ENCODE measurements around the gene TSGA10IP.
"Not testable (repeated sequence)": the region's sequence is repeated elsewhere in the genome, so short reads cannot be mapped to it uniquely, and the experiment has no call there.

Gene TSGA10IP

DNA sequence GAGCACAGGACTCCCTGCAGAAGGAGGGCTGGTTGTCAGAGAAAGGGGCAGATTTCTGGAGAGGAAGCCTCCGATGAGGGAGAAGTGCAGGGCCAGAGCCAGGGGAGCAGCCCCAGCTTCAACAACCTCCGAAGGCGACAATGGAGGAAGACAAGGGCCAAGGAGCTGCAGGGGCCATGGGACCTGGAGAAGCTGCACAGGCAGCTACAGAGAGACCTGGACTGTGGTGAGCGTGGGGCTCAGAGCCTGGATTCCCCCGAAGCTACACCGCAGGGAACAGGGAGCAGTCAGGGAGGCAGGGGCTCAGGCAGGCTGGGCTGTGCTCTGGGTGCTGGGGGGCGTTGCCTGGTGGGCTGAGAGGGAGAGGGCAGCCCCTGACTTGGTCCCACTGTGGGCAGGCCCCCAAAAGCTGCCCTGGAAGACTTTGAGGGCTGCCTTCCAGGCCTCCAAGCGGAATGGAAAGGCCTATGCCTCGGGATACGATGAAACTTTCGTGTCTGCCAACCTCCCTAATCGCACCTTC is 2.4 kb downstream of the TSGA10IP start:
- DNase-seq = no peak

DNA sequence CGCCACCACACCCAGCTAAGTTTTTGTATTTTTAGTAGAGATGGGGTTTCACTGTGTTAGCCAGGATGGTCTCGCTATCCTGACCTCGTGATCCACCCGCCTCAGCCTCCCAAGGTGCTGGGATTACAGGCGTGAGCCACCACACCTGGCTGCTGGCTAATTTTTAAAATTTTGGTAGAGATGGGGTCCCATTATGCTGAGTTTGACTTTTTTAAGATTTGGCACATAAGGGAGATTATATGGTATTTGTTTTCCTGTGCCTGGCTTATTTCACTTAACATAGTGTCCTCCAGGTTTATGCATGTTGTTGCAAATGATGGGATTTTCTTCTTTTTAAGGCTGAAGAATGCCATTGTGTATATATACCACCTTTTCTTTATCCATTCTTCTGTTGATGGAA is 5.4 kb downstream of the TSGA10IP start:
- DNase-seq = not testable (repeated sequence)

DNA sequence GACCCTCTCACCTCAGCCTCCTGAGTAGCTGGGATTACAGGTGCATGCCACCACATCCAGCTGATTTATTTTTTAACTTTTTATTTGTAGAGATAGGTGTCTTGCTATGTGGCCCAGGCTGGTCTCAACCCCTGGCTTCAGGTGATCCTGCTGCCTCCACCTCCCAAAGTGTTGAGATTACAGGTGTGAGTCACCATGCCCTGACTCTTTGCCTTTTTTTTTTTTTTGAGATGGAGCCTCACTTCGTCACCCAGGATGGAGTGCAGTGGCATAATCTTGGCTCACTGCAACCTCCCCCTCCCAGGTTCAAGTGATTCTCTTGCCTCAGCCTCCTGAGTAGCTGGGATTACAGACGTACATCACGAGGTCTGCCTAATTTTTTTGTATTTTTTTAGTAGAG is 6.4 kb downstream of the TSGA10IP start:
- not testable (repeated sequence) for DNase-seq

DNA sequence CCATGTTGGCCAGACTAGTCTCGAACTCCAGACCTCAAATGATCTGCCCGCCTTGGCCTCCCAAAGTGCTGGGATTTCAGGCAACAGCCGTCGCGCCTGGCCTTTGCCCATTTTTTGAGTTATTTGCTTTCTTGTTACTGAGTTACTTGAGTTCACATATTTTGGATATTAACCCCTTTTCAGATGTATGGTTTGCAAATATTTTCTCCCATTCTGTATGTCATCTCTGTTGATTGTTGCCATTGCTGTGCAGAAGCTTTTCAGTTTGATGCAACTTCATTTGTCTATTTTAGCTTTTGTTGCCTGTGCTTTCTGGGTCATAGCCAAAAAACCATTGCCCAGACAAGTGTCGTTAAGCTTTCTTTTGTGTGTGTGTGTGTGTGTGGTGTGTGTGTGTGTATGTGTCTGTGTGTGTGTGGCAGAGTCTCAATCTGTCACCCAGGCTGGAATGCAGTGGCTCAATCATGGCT is 6.8 kb downstream of the TSGA10IP start:
- DNase-seq = no peak

DNA sequence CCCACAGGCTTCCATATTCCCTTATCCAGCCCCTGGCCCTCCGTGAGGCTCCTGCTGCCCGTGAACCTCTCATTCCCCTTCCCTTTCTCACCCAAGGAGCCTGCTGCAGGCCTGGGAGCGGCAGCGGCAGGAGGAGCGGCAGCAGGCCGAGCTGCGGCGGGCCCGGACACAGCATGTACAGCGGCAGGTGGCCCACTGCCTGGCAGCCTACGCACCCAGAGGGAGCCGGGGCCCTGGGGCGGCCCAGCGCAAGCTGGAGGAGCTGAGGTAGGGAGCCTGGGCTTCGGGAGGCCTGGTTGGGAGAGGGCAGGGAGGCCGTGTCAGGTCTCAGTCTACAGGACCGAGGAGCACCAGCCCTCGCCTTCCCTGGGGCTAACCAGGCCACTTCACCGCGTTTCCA is 8.2 kb downstream of the TSGA10IP start:
- DNase-seq = no peak

DNA sequence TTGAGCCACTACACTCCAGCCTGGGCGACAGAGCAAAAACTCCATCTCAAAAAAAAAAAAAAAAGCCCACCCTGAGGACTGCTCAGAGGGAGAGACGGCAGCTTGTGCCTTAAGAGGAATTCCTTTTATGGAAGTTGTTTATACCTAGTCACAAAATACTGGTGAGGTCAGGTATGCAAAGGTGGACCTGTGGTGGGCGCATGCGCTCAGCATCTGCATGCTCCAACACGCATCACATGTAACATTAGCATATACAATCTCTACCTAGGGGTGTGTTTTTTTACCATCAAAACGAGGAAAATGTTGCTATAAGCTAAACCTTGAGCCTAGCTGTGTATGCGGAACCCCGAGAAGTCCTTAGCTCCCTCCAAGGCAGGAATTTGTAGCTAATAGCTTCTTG is 9.5 kb downstream of the TSGA10IP start:
- no peak for DNase-seq

DNA sequence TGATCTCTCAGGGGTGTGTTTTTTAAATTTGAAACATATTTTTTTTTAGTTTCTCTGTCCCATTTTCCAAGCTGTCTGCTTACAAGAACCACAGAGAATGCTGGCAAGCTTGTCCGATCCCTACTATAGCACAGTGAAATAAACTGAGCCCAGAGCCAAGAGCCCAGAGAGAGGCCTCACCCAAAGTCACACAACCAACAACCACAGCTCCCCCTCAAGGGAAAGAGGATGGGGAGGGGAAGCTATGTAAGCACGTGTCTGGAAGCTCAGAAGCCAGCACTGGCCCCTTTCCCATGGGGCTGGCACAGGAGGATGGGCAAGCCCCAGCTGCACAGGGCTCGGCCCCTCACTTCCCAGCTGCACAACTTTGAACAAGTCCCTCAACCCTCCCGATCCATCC is 13.0 kb downstream of the TSGA10IP start:
- DNase-seq = no peak

DNA sequence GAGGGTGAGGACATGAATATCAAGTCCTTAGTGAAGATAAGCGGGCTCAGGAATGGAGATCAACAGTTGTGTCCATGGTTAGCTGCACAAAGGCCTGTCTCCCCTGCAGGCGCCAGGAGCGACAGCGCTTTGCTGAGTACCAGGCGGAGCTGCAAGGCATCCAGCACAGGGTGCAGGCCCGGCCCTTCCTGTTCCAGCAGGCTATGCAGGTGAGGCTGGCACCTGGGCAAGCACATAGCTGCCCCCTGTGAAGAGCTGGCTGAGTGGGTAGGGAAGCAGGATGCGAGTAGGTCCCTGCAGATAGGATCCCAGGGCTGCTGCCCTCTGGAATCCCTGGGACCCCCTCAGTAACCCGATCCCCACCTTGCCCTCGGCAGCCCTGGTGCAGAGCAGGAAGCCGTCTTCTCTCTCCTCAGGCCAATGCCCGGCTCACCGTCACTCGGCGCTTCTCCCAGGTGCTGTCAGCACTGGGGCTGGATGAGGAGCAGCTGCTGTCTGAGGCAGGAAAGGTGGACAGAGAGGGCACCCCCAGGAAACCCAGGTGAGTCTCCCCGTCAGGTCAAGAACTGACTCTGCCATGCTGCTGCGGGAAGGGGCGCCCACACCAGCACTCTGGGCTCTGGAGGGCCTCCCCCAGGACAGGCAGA is 13.6 kb downstream of the TSGA10IP start:
- DNase-seq = no peak

DNA sequence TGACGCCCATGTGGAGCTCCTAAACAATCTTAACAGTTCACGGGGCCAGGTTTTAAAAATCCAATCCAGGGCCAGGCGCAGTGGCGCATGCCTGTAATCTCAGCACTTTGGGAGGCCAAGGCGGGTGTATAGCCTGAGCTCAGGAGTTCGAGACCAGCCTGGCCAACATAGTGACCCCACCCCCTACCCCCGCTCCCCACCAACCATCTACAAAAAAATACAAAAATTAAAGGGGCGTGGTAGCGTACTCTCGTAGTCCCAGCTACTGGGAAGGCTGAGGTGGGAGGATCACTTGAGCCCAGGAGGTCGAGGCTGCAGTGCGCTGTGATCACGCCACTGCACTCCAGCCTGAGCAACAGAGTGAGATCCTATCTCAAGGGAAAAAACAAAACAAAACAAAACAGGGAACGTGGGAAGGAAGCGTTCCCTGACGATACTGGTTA is 15.6 kb downstream of the TSGA10IP start:
- DNase-seq = no peak

DNA sequence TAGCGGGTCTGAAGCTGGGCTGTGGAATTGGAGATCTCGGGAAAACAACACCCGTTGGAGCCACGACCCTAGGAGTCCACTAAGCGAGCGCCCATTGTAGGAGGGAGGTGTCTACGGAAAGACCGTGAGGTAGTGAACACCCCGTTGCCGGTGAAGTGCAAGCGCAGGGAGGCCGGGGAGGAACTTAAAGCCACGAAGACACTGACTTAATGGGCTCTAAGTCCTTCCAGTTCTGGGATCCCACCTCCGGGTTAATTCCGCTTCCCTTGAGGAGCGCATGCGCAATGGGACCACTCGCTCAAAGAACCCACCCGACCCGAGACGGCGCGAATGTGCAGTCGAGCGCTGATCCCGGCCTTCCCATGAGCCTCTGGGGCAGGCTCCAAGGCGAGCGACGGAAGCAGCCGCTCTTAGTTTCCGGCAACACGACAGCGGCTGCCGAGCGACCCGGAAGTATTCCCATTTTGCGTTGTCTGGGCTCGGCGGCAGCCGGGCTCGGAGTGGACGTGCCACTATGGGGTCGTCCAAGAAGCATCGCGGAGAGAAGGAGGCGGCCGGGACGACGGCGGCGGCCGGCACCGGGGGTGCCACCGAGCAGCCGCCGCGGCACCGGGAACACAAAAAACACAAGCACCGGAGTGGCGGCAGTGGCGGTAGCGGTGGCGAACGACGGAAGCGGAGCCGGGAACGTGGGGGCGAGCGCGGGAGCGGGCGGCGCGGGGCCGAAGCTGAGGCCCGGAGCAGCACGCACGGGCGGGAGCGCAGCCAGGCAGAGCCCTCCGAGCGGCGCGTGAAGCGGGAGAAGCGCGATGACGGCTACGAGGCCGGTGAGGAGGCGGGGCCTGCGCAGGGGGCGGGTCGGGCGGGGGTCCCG is 16.2 kb downstream of the TSGA10IP start, which contains the start of gene SART1:
SART1 (plus strand) TSS at position 468 of the 874 bp plus-strand sequence; CDS start at position 515, 47 bp downstream.
- DNase-seq = peak; percentile 97 to 98

DNA sequence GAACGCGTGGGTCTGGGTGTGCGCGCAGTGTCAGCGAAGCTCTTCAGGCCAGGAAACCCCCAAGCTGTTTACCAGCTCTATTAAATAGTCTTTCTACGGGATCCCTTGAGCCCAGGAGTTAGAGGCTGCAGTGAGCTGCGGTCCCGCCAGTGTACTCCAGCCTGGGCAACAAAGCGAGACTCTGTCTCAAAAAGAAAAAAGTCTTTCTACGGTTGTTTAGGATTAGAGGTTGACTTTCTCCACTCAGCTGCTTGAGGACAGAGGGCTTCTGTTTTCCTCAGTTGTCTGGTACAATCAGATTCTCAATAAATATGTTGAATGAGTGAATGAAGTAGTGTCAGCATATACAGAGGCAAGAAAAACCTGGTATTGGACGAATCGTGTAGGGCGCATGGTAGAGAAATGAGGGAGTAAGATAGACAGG is 16.9 kb downstream of the TSGA10IP start:
- peak; percentile 59 to 61 for DNase-seq

DNA sequence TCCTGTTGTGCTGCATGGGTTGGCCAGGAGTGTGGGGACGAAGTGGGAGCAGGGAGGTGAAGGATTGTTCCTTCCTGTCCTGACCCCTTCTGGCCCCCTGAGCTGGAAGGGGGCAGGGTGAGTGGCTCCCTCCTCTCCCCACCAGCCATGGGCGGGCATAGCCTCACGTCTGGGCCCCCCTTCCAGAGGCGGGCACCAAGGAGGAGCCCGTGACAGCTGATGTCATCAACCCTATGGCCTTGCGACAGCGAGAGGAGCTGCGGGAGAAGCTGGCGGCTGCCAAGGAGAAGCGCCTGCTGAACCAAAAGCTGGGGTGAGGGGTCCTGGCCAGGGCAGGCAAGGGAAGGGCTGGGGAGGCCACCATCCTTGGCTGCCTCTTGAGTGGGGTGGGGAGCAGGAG is 19.6 kb downstream of the TSGA10IP start:
- DNase-seq = no peak

DNA sequence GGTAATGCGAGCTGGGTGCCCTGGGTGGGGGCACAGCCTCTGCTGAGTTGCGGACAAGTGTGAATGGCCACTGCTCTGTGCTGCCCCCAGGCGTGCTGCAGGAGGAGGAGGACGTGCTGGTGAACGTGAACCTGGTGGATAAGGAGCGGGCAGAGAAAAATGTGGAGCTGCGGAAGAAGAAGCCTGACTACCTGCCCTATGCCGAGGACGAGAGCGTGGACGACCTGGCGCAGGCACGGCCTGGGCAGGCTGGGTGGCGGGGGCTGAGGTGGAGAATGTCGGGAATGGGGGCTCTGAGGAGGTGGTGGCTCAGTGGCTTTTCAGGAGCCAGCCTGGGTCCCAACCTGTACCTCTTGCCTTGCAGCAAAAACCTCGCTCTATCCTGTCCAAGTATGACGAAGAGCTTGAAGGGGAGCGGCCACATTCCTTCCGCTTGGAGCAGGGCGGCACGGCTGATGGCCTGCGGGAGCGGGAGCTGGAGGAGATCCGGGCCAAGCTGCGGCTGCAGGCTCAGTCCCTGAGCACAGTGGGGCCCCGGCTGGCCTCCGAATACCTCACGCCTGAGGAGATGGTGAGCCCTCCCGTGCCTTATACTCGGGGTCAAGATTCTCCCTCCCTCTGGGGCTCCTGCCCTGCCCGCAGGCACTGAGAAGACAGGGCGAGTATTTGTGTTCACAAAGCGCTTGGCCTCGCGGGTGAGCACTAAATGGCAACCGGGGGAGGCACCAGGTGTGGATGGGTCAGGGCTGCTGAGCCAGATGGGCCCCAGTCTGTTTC is 20.9 kb downstream of the TSGA10IP start:
- no peak for DNase-seq

DNA sequence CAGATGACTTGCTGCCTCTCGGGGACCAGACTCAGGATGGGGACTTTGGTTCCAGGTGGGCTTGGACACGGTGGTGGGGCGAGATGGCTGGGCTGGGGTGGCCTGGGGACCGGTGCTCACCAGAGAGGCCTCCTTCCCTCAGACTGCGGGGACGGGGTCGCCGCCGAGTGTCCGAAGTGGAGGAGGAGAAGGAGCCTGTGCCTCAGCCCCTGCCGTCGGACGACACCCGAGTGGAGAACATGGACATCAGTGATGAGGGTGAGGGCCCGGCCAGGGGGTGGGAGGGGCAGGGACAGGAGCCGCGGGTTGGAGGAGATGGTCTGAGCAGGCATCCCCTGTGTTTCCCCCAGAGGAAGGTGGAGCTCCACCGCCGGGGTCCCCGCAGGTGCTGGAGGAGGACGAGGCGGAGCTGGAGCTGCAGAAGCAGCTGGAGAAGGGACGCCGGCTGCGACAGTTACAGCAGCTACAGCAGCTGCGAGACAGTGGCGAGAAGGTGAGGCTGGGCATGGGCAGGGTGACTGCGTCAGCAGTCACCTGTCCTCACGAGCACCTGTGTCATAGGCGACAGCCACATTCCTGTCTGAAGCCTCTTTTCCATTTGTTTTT is 22.2 kb downstream of the TSGA10IP start:
- no peak for DNase-seq

DNA sequence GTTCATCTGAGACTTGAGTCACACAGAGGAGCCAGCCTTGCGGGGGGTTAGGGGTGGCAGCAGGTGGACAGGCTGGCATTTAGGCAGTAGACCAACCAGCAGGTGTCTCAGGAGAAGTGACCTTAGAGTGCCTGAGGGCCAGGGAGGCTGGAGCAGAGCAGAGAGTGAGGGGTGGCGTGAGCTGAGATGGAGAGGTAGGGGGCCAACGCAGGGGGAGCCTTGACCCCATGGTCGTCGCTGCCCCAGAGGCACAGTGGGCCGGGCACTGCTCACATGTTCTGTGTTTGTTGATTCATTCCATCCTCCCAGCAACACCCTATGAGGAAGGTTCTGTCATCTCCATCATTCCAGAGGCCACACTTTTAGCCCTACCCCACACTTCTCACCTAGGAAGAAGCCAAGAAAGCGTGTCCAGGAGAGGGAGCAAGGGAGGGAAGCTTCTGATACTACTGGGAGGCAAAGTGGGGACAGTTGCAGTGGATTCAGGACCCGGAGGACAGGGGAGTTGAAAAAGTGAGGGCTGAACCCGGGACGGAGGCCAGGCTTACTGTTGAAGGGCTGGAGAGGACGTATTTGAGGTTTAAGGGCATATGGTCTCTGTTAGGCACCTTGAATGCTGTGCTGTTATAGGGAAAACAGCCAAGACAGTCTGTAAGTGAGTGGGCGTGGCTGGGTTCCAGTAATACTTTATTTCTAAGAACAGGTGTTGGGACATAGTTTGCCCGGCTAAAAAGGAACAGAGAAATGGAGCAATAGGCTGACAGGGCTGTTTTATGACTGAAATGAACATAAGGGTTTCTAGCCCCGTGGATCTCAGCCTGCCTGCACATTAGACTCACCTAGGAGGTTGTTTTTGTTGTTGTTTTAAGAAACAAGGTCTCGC is 23.6 kb downstream of the TSGA10IP start:
- no peak for DNase-seq

DNA sequence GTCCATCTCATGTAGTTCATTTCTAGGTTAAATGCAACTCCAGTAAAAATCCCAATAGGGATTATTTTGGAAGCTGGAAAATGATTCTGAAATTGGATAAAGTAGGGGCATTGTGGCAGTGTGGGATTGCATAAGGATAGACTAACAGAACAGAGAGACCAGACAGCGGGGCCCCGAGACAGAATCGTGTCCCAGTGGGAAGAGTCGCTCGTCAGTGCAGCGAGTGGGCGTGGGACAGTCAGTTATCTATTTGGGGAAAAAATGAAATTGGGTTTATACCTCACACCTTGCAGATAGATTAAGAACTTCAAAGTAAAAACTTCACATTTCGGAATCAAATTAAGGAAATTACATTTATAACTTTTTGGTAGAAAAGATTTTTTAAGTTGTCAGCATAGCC is 26.8 kb downstream of the TSGA10IP start:
- no peak for DNase-seq

DNA sequence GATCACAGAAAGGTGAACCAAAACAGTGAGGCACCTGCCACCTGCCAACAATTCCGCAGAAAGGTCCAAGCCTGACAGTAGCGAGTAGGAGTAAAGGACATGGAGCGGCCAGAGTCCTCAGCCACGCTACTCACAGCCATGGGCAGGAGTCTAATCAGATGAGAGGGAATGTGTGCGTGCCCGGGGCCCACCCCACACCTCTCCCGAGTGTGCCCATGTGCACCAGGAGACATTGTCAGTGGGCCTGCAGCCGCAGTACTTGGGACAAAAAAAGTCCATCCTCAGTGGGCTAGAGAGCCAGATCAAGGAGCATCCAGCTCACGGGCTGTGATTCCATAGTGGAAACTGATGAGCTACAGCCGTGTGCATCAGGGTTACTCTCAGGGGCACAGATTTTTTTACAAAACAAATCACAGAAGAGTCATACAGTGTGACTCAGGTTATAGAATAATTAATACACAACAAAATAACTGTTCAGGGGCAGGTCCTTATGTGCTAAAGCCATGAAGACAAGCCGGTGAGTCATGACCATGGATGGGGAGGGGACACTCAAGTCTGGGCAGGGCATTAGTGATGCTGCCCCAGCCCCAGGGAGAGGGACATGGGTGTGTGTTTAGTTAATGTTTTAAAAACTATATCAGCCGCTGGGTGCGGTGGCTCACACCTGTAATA is 28.3 kb downstream of the TSGA10IP start:
- no peak for DNase-seq

DNA sequence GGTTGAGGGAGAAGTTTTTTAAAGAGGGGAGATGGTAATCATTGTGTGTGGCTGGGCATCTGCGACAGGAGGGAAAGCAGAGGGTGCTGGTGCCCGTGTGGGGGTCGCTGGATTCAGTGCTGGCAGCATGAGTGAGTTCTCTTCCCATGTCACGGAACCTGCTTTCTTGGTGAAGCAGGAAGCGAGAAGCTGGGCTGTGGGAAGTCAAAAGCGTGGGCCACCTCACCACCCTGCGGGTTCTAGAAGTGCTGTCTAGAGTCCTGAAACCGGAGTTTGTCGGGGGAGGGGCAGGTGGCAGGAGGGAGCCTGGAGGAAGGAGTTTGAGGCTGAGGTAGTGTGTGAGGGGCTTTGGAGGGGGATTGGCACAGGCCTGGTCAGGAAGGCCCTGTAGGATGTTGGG is 30.5 kb downstream of the TSGA10IP start:
- DNase-seq = no peak

DNA sequence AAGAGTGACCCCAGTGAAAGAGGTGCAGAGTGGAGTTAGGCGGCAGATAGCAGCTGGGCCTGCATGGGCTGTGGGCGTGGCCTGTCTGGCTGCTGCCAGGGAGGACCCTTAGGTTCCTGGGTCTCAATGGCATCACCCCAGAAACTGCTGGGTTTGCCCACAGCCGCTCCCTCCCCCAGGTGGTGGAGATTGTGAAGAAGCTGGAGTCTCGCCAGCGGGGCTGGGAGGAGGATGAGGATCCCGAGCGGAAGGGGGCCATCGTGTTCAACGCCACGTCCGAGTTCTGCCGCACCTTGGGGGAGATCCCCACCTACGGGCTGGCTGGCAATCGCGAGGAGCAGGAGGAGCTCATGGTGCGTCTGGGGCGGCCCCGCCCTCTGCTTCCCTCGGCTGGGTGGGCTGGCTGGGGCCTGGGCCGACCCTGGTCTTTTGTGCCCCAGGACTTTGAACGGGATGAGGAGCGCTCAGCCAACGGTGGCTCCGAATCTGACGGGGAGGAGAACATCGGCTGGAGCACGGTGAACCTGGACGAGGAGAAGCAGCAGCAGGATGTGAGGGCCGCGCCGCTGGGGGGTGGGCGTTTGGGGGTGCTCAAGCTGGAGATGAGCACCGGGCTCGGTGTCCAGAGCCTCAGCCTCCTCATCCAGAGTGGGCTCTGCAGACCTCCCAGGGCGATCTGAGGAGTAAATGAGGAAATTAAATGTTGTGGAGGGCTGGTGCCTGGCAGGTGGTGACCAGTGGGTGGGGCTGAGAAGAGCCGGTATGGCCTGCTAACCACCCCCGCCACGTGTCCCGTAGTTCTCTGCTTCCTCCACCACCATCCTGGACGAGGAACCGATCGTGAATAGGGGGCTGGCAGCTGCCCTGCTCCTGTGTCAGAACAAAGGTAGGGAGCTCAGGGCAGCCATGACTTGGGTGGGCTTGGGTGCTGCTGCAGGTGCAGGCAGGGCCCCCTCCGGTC is 31.2 kb downstream of the TSGA10IP start:
- DNase-seq = no peak

Measured in CD4-positive, alpha-beta T cell treated with Interleukin-1 beta for 1 hour (primary cell).